ENCODE data around the gene SLC16A2.

- TF ChIP-seq POLR2A (IDR thresholded peaks at IDR 0.05): no peak
- TF ChIP-seq CTCF (IDR thresholded peaks at IDR 0.05): no peak
Measured at GRCh38 chrX:74525116-74525515, 103.8 kb downstream of the SLC16A2 start.

Data from body of pancreas (tissue), 4 donors.